Skeletal muscle tissue (tissue), 4 donors: ENCODE results near the gene CASK. TPM values are rescaled to one million over a fixed set of nuclear protein-coding genes. Genes with fewer than 3 reads are reported as not detected.
A peak's percentile ranks its signal among the peaks of the same experiment; 100 is the strongest.

Experiments used
- H3K27ac ChIP-seq: one replicate; pipeline ENCODE4 v1.7.0; 2013; ENCODE audit warnings: mild to moderate bottlenecking, low read depth, low read length, inconsistent platforms
- H3K27me3 ChIP-seq, 3 donors: one replicate each; pipeline ENCODE4 v1.7.0; 2013; ENCODE audit warnings: low read length in 3 of 3; ENCODE audit not compliant: control insufficient read depth in 3 of 3, insufficient read depth in 3 of 3
- H3K36me3 ChIP-seq, 3 donors: one replicate each; pipeline ENCODE4 v1.7.0; 2013; ENCODE audit warnings: low read length in 3 of 3; ENCODE audit not compliant: control insufficient read depth in 3 of 3, insufficient read depth in 3 of 3
- H3K4me1 ChIP-seq, 3 donors: one replicate each; pipeline ENCODE4 v1.7.0; 2013; ENCODE audit warnings: low read length in 3 of 3, mild to moderate bottlenecking in 3 of 3; ENCODE audit not compliant: control insufficient read depth in 3 of 3, insufficient read depth in 3 of 3
- H3K4me3 ChIP-seq, 3 donors: one replicate each; pipeline ENCODE4 v1.7.0; 2013; ENCODE audit warnings: low read length in 3 of 3
- H3K9ac ChIP-seq, 3 donors: one replicate each; pipeline ENCODE4 v1.7.0; 2013; ENCODE audit warnings: low read length in 3 of 3, mild to moderate bottlenecking in 3 of 3, moderate library complexity in 2 of 3, low read depth in 1 of 3
- H3K9me3 ChIP-seq, 3 donors: one replicate each; pipeline ENCODE4 v1.7.0; 2013; ENCODE audit warnings: low read length in 3 of 3; ENCODE audit not compliant: control insufficient read depth in 3 of 3
- total RNA-seq: library from RNA; depleted of rRNA; stranded (reverse); fragments of >200 nt; gene quantifications from one replicate; pipeline ENCODE4 v1.2.3, GENCODE V29; 2014
- donor health status: Osteomylitis.

CASK gene
- total RNA-seq = 31.3 TPM

GRCh38 chrX:41923211-41923977 is at the start of gene CASK:
TSS of gene CASK (minus strand) at chrX:41923554. CDS start at chrX:41922988, 566 bp downstream.
- H3K36me3 ChIP-seq = no peaks in the 10 kb centered on the region
- H3K27ac ChIP-seq = peak within 1 kb of the TSS; percentile 56
- H3K4me3 ChIP-seq = peak within 1 kb of the TSS; percentile 78 to 84 (median 84)
- peaks cover 0 to 5% (median 2%) of the 10 kb centered on the region in 3 donors for H3K4me1 ChIP-seq
- no peaks in the 10 kb centered on the region for H3K27me3 ChIP-seq
- H3K9me3 ChIP-seq = no peaks in the 10 kb centered on the region
- peak within 1 kb of the TSS; percentile 65 to 80 (median 67) for H3K9ac ChIP-seq

GRCh38 chrX:41971346-41971745 is 48.0 kb upstream of the CASK start:
- Histone ChIP-seq H3K4me3 (no peak overlapping the region), H3K4me1 (no peaks in the 10 kb centered on the region), H3K27ac (no peak overlapping the region), H3K27me3 (no peaks in the 10 kb centered on the region), H3K9ac (no peak overlapping the region), H3K9me3 (no peaks in the 10 kb centered on the region), H3K36me3 (no peaks in the 10 kb centered on the region)

GRCh38 chrX:41970419-41970818 is 47.1 kb upstream of the CASK start:
- Histone ChIP-seq H3K9me3 (no peaks in the 10 kb centered on the region), H3K4me1 (no peaks in the 10 kb centered on the region), H3K36me3 (no peaks in the 10 kb centered on the region), H3K27me3 (no peaks in the 10 kb centered on the region), H3K27ac (no peak overlapping the region), H3K4me3 (no peak overlapping the region), H3K9ac (no peak overlapping the region)

GRCh38 chrX:41963348-41963747 is 40.0 kb upstream of the CASK start:
- no peaks in the 10 kb centered on the region for H3K4me1 ChIP-seq
- no peaks in the 10 kb centered on the region for H3K36me3 ChIP-seq
- no peak overlapping the region for H3K27ac ChIP-seq
- no peaks in the 10 kb centered on the region for H3K9me3 ChIP-seq
- no peak overlapping the region for H3K4me3 ChIP-seq
- no peak overlapping the region for H3K9ac ChIP-seq
- no peaks in the 10 kb centered on the region for H3K27me3 ChIP-seq

GRCh38 chrX:41960142-41960541 is 36.8 kb upstream of the CASK start:
- no peaks in the 10 kb centered on the region for H3K36me3 ChIP-seq
- no peaks in the 10 kb centered on the region for H3K27me3 ChIP-seq
- no peak overlapping the region for H3K4me3 ChIP-seq
- peaks cover 0 to 2% (median 0%) of the 10 kb centered on the region in 3 donors for H3K9me3 ChIP-seq
- H3K27ac ChIP-seq = no peak overlapping the region
- no peaks in the 10 kb centered on the region for H3K4me1 ChIP-seq
- H3K9ac ChIP-seq = no peak overlapping the region

- no peaks in the 10 kb centered on the region for H3K27me3 ChIP-seq
- no peak overlapping the region for H3K4me3 ChIP-seq
- H3K4me1 ChIP-seq = no peaks in the 10 kb centered on the region
- H3K36me3 ChIP-seq = no peaks in the 10 kb centered on the region
- no peak overlapping the region for H3K9ac ChIP-seq
- peaks cover 0 to 2% (median 0%) of the 10 kb centered on the region in 3 donors for H3K9me3 ChIP-seq
- no peak overlapping the region for H3K27ac ChIP-seq
These were observed 35.5 kb upstream of the CASK start for GRCh38 chrX:41958861-41959260.

GRCh38 chrX:41956027-41956426 is 32.7 kb upstream of the CASK start:
- no peak overlapping the region for H3K27ac ChIP-seq
- H3K4me1 ChIP-seq = no peaks in the 10 kb centered on the region
- peaks cover 0 to 2% (median 0%) of the 10 kb centered on the region in 3 donors for H3K9me3 ChIP-seq
- no peaks in the 10 kb centered on the region for H3K27me3 ChIP-seq
- no peak overlapping the region for H3K9ac ChIP-seq
- H3K36me3 ChIP-seq = no peaks in the 10 kb centered on the region
- no peak overlapping the region for H3K4me3 ChIP-seq

- no peaks in the 10 kb centered on the region for H3K27me3 ChIP-seq
- no peak overlapping the region for H3K4me3 ChIP-seq
- no peak overlapping the region for H3K27ac ChIP-seq
- H3K9me3 ChIP-seq = peaks cover 0 to 2% (median 0%) of the 10 kb centered on the region in 3 donors
- no peaks in the 10 kb centered on the region for H3K4me1 ChIP-seq
- no peak overlapping the region for H3K9ac ChIP-seq
- H3K36me3 ChIP-seq = no peaks in the 10 kb centered on the region
These were observed 28.7 kb upstream of the CASK start for GRCh38 chrX:41952102-41952501.

GRCh38 chrX:41946989-41947612 is 23.7 kb upstream of the CASK start:
- no peaks in the 10 kb centered on the region for H3K36me3 ChIP-seq
- H3K4me1 ChIP-seq = no peaks in the 10 kb centered on the region
- no peaks in the 10 kb centered on the region for H3K27me3 ChIP-seq
- no peak overlapping the region for H3K27ac ChIP-seq
- no peaks in the 10 kb centered on the region for H3K9me3 ChIP-seq
- no peak overlapping the region for H3K4me3 ChIP-seq
- no peak overlapping the region for H3K9ac ChIP-seq

- peaks cover 0 to 4% (median 0%) of the 10 kb centered on the region in 3 donors for H3K27me3 ChIP-seq
- H3K27ac ChIP-seq = no peak overlapping the region
- no peaks in the 10 kb centered on the region for H3K9me3 ChIP-seq
- no peaks in the 10 kb centered on the region for H3K4me1 ChIP-seq
- no peak overlapping the region for H3K9ac ChIP-seq
- H3K4me3 ChIP-seq = no peak overlapping the region
- H3K36me3 ChIP-seq = no peaks in the 10 kb centered on the region
These were observed 22.9 kb upstream of the CASK start for GRCh38 chrX:41946235-41946634.
